HEK293T (cell line): ENCODE data around the gene UBE2G2.

ENCODE experiments used
- FOXM1 ChIP-seq: fragments of 450-650 bp; IDR thresholded peaks from 2 replicates; pipeline ENCODE4 v1.6.1; 2017; ENCODE audit warnings: mild to moderate bottlenecking, borderline replicate concordance
- LEF1 ChIP-seq: fragments of 450-650 bp; IDR thresholded peaks from 2 replicates; pipeline ENCODE4 v1.6.1; 2017; ENCODE audit warnings: mild to moderate bottlenecking, borderline replicate concordance
- PKNOX1 ChIP-seq: fragments of 450-650 bp; IDR thresholded peaks from 2 replicates; pipeline ENCODE4 v1.6.1; 2016
- SP1 ChIP-seq: fragments of 450-650 bp; IDR thresholded peaks from 2 replicates; pipeline ENCODE4 v1.6.1; 2017
- SUZ12 ChIP-seq: fragments of 450-650 bp; IDR thresholded peaks from 2 replicates; pipeline ENCODE4 v1.6.1; 2016; ENCODE audit warnings: mild to moderate bottlenecking
- TARDBP ChIP-seq: fragments of 450-650 bp; IDR thresholded peaks from 2 replicates; pipeline ENCODE4 v1.6.1; 2016
- ZNF384 ChIP-seq: fragments of 450-650 bp; IDR thresholded peaks from 2 replicates; pipeline ENCODE4 v1.6.1; 2016

DNA sequence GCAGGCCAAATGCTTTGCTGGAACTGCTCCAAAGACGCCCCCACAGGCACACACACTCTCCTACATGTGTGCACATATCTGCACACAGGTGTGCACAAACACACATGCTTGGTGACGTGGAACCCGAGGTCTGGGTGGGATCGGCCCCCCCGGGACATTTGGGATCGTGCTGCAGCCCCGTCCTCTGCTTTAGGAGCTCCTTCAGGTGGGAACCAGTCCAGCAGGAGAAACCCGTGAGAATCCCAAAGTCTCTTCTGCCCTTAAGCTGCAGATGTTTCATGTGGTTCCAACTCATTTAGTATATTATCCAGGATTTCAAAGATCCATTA lies 38.6 kb downstream of the UBE2G2 start:
- no peak for TF ChIP-seq PKNOX1
- no peak for TF ChIP-seq LEF1
- no peak for TF ChIP-seq SUZ12
- TF ChIP-seq SP1, result no peak
- no peak for TF ChIP-seq TARDBP
- TF ChIP-seq FOXM1, result no peak
- no peak for TF ChIP-seq ZNF384
